Liver (tissue), 2 donors: Measurements from ENCODE around the gene GCNA.
"Not testable (repeated sequence)": the region's sequence is repeated elsewhere in the genome, so short reads cannot be mapped to it uniquely, and the experiment has no call there.

Source experiments
- YY1 ChIP-seq: IDR thresholded peaks from 2 replicates; pipeline ENCODE4 v1.6.1; 2016; ENCODE audit warnings: antibody characterized with exemption, mild to moderate bottlenecking
- TF ChIP-seq, protein P1 (sequence below): fragments of 150-350 bp; IDR thresholded peaks from 2 replicates; pipeline ENCODE4 v1.5.1; 2017; ENCODE audit warnings: improper control_type of control experiment, low read depth, low read length; ENCODE audit not compliant: missing input control
- TF ChIP-seq, protein P2 (sequence below): IDR thresholded peaks from 2 replicates; pipeline ENCODE4 v1.6.1; 2016; ENCODE audit warnings: antibody characterized with exemption
- donor health status: healthy.

DNA sequence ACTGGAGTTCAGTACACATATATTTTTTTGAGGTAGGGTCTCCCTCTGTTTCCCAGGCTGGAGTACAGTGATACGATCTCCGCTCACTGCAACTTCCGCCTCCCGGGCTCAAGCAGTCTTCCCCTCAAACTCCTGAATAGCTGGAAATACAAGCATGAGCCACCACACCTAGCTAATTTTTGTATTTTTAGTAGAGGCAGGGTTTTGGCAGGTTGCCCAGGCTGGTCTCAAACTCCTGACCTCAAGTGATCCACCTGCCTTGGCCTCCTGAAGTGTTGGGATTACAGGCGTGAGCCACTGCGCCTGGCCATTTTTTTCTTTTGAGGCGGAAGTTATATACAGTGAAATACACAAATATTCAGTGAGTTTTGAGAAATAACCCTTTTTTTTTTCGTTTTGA lies 6.8 kb upstream of the GCNA start:
- TF ChIP-seq, protein P1, sequence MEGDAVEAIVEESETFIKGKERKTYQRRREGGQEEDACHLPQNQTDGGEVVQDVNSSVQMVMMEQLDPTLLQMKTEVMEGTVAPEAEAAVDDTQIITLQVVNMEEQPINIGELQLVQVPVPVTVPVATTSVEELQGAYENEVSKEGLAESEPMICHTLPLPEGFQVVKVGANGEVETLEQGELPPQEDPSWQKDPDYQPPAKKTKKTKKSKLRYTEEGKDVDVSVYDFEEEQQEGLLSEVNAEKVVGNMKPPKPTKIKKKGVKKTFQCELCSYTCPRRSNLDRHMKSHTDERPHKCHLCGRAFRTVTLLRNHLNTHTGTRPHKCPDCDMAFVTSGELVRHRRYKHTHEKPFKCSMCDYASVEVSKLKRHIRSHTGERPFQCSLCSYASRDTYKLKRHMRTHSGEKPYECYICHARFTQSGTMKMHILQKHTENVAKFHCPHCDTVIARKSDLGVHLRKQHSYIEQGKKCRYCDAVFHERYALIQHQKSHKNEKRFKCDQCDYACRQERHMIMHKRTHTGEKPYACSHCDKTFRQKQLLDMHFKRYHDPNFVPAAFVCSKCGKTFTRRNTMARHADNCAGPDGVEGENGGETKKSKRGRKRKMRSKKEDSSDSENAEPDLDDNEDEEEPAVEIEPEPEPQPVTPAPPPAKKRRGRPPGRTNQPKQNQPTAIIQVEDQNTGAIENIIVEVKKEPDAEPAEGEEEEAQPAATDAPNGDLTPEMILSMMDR: not testable (repeated sequence)
- TF ChIP-seq YY1: not testable (repeated sequence)
- TF ChIP-seq, protein P2, sequence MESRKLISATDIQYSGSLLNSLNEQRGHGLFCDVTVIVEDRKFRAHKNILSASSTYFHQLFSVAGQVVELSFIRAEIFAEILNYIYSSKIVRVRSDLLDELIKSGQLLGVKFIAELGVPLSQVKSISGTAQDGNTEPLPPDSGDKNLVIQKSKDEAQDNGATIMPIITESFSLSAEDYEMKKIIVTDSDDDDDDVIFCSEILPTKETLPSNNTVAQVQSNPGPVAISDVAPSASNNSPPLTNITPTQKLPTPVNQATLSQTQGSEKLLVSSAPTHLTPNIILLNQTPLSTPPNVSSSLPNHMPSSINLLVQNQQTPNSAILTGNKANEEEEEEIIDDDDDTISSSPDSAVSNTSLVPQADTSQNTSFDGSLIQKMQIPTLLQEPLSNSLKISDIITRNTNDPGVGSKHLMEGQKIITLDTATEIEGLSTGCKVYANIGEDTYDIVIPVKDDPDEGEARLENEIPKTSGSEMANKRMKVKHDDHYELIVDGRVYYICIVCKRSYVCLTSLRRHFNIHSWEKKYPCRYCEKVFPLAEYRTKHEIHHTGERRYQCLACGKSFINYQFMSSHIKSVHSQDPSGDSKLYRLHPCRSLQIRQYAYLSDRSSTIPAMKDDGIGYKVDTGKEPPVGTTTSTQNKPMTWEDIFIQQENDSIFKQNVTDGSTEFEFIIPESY: not testable (repeated sequence)
